PC-3 (cell line): Measurements from ENCODE around the gene PKN1. TPM values are rescaled to one million over a fixed set of nuclear protein-coding genes. Genes with fewer than 3 reads are reported as not detected.

ENCODE experiments used
- ATAC-seq: fragments of 200-7000 bp; cut with Tn5 transposase; 2 replicates; pipeline ENCODE4 v1.9.1; 2020; ENCODE audit warnings: mild to moderate bottlenecking, moderate library complexity
- BruUV-seq: library from RNA; stranded (reverse); fragments of 400-500 nt; replicated peaks from 2 replicates; lab custom pipeline; 2021; lab: Mats Ljungman, UMichigan
- CTCF ChIA-PET: fragments of 300-600 bp; sonication (Branson Sonifier 250); formaldehyde crosslinking; loops from one replicate; lab custom pipeline; 2022; ENCODE audit warnings: antibody characterized with exemption; lab: Charles Lee
- POLR2A ChIA-PET: fragments of 300-600 bp; sonication (Branson Sonifier 250); formaldehyde crosslinking; loops from one replicate; lab custom pipeline; 2022; ENCODE audit warnings: antibody characterized with exemption; ENCODE audit not compliant: unreplicated experiment; lab: Charles Lee
- DNase-seq: peaks from one replicate; pipeline ENCODE4 v3.0.0-alpha.2; 2015
- H2AFZ ChIP-seq: fragments of 300-600 bp; sonication (generic); 2 replicates; pipeline ENCODE4 v1.6.0; 2016; ENCODE audit warnings: antibody characterized with exemption, low read length
- H3F3A ChIP-seq: fragments of 300-600 bp; sonication (generic); one replicate; pipeline ENCODE4 v1.6.0; 2017; ENCODE audit warnings: antibody characterized with exemption, low read length, control low read depth, mild to moderate bottlenecking; ENCODE audit not compliant: unreplicated experiment
- H3K27ac ChIP-seq: fragments of 300-600 bp; sonication (generic); 2 replicates; pipeline ENCODE4 v1.5.1; 2016; ENCODE audit warnings: mild to moderate bottlenecking, low read length
- H3K27me3 ChIP-seq: fragments of 300-600 bp; sonication (generic); 2 replicates; pipeline ENCODE4 v1.6.1; 2016; ENCODE audit warnings: low read length, mixed read lengths
- H3K36me3 ChIP-seq: fragments of 300-600 bp; sonication (generic); 2 replicates; pipeline ENCODE4 v1.6.1; 2016; ENCODE audit warnings: low read depth, mixed run types, low read length, mixed read lengths
- H3K4me1 ChIP-seq: fragments of 300-600 bp; sonication (generic); 2 replicates; pipeline ENCODE4 v1.5.1; 2016; ENCODE audit warnings: low read length; ENCODE audit not compliant: insufficient read depth
- H3K4me2 ChIP-seq: fragments of 300-600 bp; sonication (generic); 2 replicates; pipeline ENCODE4 v1.6.0; 2016; ENCODE audit warnings: low read length
- H3K4me3 ChIP-seq: fragments of 300-600 bp; sonication (generic); 2 replicates; pipeline ENCODE4 v1.5.1; 2016; ENCODE audit warnings: mild to moderate bottlenecking, low read length, mixed read lengths
- H3K79me2 ChIP-seq: fragments of 300-600 bp; sonication (generic); 2 replicates; pipeline ENCODE4 v1.6.1; 2017; ENCODE audit warnings: low read length, mixed read lengths
- H3K9ac ChIP-seq: fragments of 300-600 bp; sonication (generic); 2 replicates; pipeline ENCODE4 v1.6.0; 2016; ENCODE audit warnings: mild to moderate bottlenecking, low read length
- H3K9me2 ChIP-seq: fragments of 300-600 bp; sonication (generic); replicated peaks from 2 replicates; pipeline ENCODE4 v1.6.1; 2016; ENCODE audit warnings: mixed run types, low read length, mixed read lengths
- H3K9me3 ChIP-seq: fragments of 300-600 bp; sonication (generic); 2 replicates; pipeline ENCODE4 v1.6.1; 2016; ENCODE audit warnings: low read length, mixed read lengths
- H4K20me1 ChIP-seq: fragments of 300-600 bp; sonication (generic); 2 replicates; pipeline ENCODE4 v1.6.1; 2016; ENCODE audit warnings: low read length, mixed read lengths
- EZH2 ChIP-seq: fragments of 300-600 bp; sonication (generic); IDR thresholded peaks from one replicate; pipeline ENCODE4 v1.6.1; 2017; ENCODE audit warnings: antibody characterized with exemption, mild to moderate bottlenecking, low read length; ENCODE audit not compliant: unreplicated experiment
- EZH2phosphoT487 ChIP-seq: fragments of 300-600 bp; sonication (generic); IDR thresholded peaks from 2 replicates; pipeline ENCODE4 v1.6.1; 2018; ENCODE audit warnings: mild to moderate bottlenecking, antibody characterized with exemption, low read length, borderline replicate concordance
- intact Hi-C: fragments of 100-400 bp; cut with micrococcal nuclease; formaldehyde crosslinking; loops from 2 replicates; pipeline ENCODE4 v1.9.0; 2023
- total RNA-seq: library from RNA; depleted of rRNA; stranded (reverse); fragments of >200 nt; gene quantifications from 2 replicates; pipeline ENCODE4 v1.2.3, GENCODE V29; 2014
- TF ChIP-seq, protein P1 (sequence below): fragments of 300-600 bp; sonication (generic); conservative IDR thresholded peaks from 2 replicates; pipeline ENCODE4 v1.5.1; 2017; ENCODE audit warnings: antibody characterized with exemption, low read depth, mild to moderate bottlenecking, low read length

PKN1 gene
- total RNA-seq, 1 experiment from 2014 or later: 186 TPM

DNA sequence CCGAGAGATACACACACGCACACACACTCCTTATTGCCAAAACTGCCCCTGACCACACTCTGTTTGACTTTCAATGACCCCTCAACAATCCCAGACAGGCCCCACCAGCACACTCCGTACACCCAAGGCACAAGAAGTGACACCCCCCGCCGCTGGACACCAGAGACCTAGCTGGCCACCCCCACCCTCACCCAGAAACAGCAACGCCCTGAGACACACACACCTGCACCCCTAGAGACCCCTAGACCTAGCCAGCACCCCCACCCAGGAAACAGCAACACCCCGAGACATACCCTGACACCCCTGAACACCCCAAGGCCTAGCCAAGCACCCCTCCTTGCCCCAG lies 43.2 kb downstream of the PKN1 start:
- H3K9me2 ChIP-seq: no peaks in the 10 kb centered on the region
- no peak overlapping the region for H3K9ac ChIP-seq
- intact Hi-C loops: loop anchor here (10.0 kb wide), 1 partner anchor 341 kb away; the partner anchor contains the start of gene ASF1B
- H3K27ac ChIP-seq: peak overlapping the region; percentile 61; the same call in 1 of the 2 replicates
- peaks cover 28% of the 10 kb centered on the region for H3K36me3 ChIP-seq
- H3K4me3 ChIP-seq: no peak overlapping the region
- CTCF ChIA-PET: no interaction called here
- H3K9me3 ChIP-seq: no peaks in the 10 kb centered on the region
- H3K4me1 ChIP-seq: peaks cover 29% of the 10 kb centered on the region
- DNase-seq (no peak), ATAC-seq (no peak)
- no peaks in the 10 kb centered on the region for H3K27me3 ChIP-seq
- peak overlapping the region; percentile 78; the same call in 1 of the 2 replicates for H3K4me2 ChIP-seq
- no peaks in the 10 kb centered on the region for H4K20me1 ChIP-seq
- TF ChIP-seq, protein P1, sequence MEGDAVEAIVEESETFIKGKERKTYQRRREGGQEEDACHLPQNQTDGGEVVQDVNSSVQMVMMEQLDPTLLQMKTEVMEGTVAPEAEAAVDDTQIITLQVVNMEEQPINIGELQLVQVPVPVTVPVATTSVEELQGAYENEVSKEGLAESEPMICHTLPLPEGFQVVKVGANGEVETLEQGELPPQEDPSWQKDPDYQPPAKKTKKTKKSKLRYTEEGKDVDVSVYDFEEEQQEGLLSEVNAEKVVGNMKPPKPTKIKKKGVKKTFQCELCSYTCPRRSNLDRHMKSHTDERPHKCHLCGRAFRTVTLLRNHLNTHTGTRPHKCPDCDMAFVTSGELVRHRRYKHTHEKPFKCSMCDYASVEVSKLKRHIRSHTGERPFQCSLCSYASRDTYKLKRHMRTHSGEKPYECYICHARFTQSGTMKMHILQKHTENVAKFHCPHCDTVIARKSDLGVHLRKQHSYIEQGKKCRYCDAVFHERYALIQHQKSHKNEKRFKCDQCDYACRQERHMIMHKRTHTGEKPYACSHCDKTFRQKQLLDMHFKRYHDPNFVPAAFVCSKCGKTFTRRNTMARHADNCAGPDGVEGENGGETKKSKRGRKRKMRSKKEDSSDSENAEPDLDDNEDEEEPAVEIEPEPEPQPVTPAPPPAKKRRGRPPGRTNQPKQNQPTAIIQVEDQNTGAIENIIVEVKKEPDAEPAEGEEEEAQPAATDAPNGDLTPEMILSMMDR: no peak
- no peak for TF ChIP-seq EZH2
- no peak for TF ChIP-seq EZH2phosphoT487
- POLR2A ChIA-PET: no interaction called here
- H2AFZ ChIP-seq: no peak overlapping the region
- H3F3A ChIP-seq: no peaks in the 10 kb centered on the region
- BruUV-seq: no TSS peak
- H3K79me2 ChIP-seq: no peaks in the 10 kb centered on the region

DNA sequence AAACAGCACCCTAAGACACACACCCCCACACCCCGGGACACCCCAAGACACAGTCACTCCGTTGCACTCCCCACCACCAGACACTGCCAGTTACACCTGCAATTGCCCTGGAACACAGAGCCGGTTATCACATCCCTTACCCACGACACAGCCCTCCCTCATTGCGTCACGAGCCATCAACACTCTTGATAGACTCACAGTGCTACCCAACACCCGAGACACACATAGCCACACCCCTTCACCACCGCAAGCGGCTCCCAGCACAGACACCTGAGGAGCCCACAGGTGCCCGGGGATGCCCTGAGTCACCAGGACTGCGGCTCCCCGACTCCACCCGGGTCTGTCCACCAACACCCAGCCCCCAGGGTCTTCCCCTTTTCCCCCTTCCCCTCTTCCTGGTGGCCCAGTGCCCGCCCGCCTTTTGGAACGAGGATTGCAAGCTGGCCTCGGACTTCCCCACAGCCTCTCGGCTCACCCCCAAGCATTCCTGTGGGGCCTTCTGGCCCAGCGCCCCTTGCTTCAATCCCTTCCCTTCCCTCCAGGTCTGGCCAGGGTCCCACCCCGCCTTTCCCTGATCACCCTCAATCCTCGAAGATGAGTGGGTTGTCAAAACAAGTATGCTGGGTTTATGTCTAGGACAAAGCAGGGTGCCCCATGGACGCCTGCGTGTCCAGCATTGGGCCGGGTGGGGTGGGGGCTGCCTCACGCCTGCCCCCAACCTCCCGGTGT lies 43.7 kb downstream of the PKN1 start:
- Histone ChIP-seq H3K27ac (peak overlapping the region; percentile 61; the same call in 1 of the 2 replicates), H3K79me2 (0 out of 2 replicates have a peak, but pooled peaks cover 2% of the 10 kb centered on the region), H3F3A (no peaks in the 10 kb centered on the region), H3K4me3 (no peak overlapping the region), H3K36me3 (peaks cover 30% of the 10 kb centered on the region), H3K4me1 (peaks cover 29% of the 10 kb centered on the region), H2AFZ (no peak overlapping the region), H3K9me3 (no peaks in the 10 kb centered on the region), H4K20me1 (no peaks in the 10 kb centered on the region), H3K9ac (no peak overlapping the region), H3K27me3 (no peaks in the 10 kb centered on the region), H3K4me2 (peak overlapping the region; percentile 20), H3K9me2 (no peaks in the 10 kb centered on the region)
- CTCF ChIA-PET: no interaction called here
- peak; percentile 62 for ATAC-seq
- TF ChIP-seq EZH2phosphoT487 (no peak), EZH2 (no peak)
- TF ChIP-seq, protein P1: no peak
- peak; percentile 83 for DNase-seq
- POLR2A ChIA-PET: no interaction called here
- intact Hi-C loops: loop anchor here (10.0 kb wide), 1 partner anchor 342 kb away; the partner anchor contains the start of gene ASF1B
- BruUV-seq: no TSS peak
